ENCODE measurements around the gene SGIP1. TPM values are rescaled to one million over a fixed set of nuclear protein-coding genes. Genes with fewer than 3 reads are reported as not detected.

The SGIP1 gene
- total RNA-seq, 1 experiment from 2014 or later: not detected

DNA sequence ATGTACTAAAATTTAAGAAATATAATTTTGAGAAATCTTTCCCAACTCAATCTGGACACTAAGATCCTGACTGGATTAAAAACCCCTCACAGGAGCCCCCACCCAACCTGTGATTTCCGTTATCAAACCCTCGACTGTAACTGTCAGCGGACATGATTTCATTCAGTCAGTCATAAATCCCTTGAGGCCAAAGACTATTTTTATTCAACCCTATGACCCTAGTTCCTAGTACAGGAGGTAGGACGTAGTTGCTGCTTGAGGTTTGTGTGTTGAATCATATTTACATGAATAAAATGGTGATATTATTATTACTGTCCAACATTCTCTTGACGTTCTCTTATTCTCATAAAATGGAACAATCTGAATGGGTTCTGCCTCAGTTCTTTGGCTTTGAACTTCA lies 145.2 kb downstream of the SGIP1 start:
- H3K4me1 Mint-ChIP-seq (ENCODE audit: low read depth, unreplicated experiment): no peaks in the 10 kb centered on the region
- CTCF ChIA-PET: no interaction called here
- TF ChIP-seq, protein P1, sequence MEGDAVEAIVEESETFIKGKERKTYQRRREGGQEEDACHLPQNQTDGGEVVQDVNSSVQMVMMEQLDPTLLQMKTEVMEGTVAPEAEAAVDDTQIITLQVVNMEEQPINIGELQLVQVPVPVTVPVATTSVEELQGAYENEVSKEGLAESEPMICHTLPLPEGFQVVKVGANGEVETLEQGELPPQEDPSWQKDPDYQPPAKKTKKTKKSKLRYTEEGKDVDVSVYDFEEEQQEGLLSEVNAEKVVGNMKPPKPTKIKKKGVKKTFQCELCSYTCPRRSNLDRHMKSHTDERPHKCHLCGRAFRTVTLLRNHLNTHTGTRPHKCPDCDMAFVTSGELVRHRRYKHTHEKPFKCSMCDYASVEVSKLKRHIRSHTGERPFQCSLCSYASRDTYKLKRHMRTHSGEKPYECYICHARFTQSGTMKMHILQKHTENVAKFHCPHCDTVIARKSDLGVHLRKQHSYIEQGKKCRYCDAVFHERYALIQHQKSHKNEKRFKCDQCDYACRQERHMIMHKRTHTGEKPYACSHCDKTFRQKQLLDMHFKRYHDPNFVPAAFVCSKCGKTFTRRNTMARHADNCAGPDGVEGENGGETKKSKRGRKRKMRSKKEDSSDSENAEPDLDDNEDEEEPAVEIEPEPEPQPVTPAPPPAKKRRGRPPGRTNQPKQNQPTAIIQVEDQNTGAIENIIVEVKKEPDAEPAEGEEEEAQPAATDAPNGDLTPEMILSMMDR (IDR thresholded peaks at IDR 0.05; ENCODE audit: unreplicated experiment): no peak

DNA sequence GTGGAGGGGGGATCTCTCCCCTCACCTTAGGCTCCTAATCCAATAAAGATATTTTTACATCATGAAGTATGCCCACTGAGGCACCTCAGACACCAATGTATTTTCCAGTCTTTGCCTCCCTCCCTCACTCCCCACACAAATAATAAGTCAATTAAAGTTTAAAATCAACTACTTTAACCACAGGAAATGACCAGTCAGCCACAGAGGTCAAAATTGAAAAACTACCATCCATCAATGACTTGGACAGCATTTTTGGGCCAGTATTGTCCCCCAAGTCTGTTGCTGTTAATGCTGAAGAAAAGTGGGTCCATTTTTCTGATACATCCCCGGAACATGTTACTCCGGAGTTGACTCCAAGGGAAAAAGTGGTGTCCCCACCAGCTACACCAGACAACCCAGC lies 147.7 kb downstream of the SGIP1 start:
- H3K4me3 Mint-ChIP-seq (ENCODE audit: low read depth, unreplicated experiment): no peak overlapping the region
- CTCF ChIA-PET: no interaction called here
- TF ChIP-seq, protein P1 (IDR thresholded peaks at IDR 0.05; ENCODE audit: unreplicated experiment): no peak
- BruUV-seq (replicated peaks): no TSS peak
- peaks cover 33% of the 10 kb centered on the region for H3K27me3 Mint-ChIP-seq (ENCODE audit: unreplicated experiment)
- no peaks in the 10 kb centered on the region for H3K36me3 Mint-ChIP-seq (ENCODE audit: insufficient read depth, unreplicated experiment)
- intact Hi-C loops (cut with micrococcal nuclease; ENCODE audit: unreplicated experiment): no loop called here
- H3K4me1 Mint-ChIP-seq (ENCODE audit: low read depth, unreplicated experiment): no peaks in the 10 kb centered on the region
- DNase-seq: no peak
- H3K9me3 Mint-ChIP-seq (ENCODE audit: low read depth, unreplicated experiment): no peaks in the 10 kb centered on the region
- no peak overlapping the region for H3K27ac Mint-ChIP-seq (ENCODE audit: unreplicated experiment)

More for the DNA sequence above, 145.2 kb downstream of the SGIP1 start:
- Mint-ChIP-seq H3K9me3 (ENCODE audit: low read depth, unreplicated experiment) (no peaks in the 10 kb centered on the region), H3K36me3 (ENCODE audit: insufficient read depth, unreplicated experiment) (no peaks in the 10 kb centered on the region), H3K27ac (ENCODE audit: unreplicated experiment) (no peak overlapping the region), H3K4me3 (ENCODE audit: low read depth, unreplicated experiment) (no peak overlapping the region), H3K27me3 (ENCODE audit: unreplicated experiment) (peaks cover 33% of the 10 kb centered on the region)
- no TSS peak for BruUV-seq (replicated peaks)
- intact Hi-C loops (cut with micrococcal nuclease; ENCODE audit: unreplicated experiment): no loop called here
- DNase-seq: no peak

DNA sequence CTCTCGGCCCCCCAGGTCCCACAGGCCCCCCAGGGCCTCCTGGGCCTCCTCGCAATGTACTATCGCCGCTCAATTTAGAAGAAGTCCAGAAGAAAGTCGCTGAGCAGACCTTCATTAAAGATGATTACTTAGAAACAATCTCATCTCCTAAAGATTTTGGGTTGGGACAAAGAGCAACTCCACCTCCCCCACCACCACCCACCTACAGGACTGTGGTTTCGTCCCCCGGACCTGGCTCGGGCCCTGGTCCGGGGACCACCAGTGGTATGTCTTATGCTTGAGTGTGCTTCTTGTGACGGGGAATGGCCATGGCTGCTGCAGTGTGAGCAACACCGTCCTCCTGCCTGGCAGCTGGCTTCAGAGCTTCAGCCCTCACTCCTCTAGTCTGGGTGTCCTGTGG lies 148.2 kb downstream of the SGIP1 start:
- Mint-ChIP-seq H3K36me3 (ENCODE audit: insufficient read depth, unreplicated experiment) (no peaks in the 10 kb centered on the region), H3K4me1 (ENCODE audit: low read depth, unreplicated experiment) (no peaks in the 10 kb centered on the region), H3K9me3 (ENCODE audit: low read depth, unreplicated experiment) (no peaks in the 10 kb centered on the region), H3K27me3 (ENCODE audit: unreplicated experiment) (peaks cover 30% of the 10 kb centered on the region), H3K4me3 (ENCODE audit: low read depth, unreplicated experiment) (no peak overlapping the region), H3K27ac (ENCODE audit: unreplicated experiment) (no peak overlapping the region)
- CTCF ChIA-PET: no interaction called here
- BruUV-seq (replicated peaks): no TSS peak
- intact Hi-C loops (cut with micrococcal nuclease; ENCODE audit: unreplicated experiment): no loop called here
- no peak for DNase-seq
- TF ChIP-seq, protein P1 (IDR thresholded peaks at IDR 0.05; ENCODE audit: unreplicated experiment): no peak

DNA sequence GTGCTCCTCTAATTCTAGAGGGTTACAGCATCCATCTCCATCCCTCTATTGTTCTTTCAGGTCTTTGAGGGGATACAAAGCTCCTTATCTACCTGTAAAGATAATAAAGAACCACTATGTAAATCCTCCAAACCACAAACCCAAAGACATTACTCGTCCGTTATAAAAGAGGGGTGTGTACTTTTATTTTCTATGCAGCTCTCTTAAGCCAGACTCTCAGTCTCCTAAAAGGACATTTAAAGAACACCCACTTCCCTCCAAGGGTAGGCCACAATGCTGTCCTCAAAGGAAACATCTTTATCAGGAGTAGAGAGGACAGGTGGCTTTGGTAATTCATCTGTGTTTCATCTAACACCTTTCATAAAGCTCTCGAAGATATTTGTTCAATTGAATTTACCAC lies 150.4 kb downstream of the SGIP1 start:
- TF ChIP-seq, protein P1 (IDR thresholded peaks at IDR 0.05; ENCODE audit: unreplicated experiment): no peak
- no TSS peak for BruUV-seq (replicated peaks)
- Mint-ChIP-seq H3K27ac (ENCODE audit: unreplicated experiment) (no peak overlapping the region), H3K9me3 (ENCODE audit: low read depth, unreplicated experiment) (no peaks in the 10 kb centered on the region), H3K4me3 (ENCODE audit: low read depth, unreplicated experiment) (no peak overlapping the region), H3K27me3 (ENCODE audit: unreplicated experiment) (peaks cover 19% of the 10 kb centered on the region), H3K4me1 (ENCODE audit: low read depth, unreplicated experiment) (no peaks in the 10 kb centered on the region), H3K36me3 (ENCODE audit: insufficient read depth, unreplicated experiment) (no peaks in the 10 kb centered on the region)
- intact Hi-C loops (cut with micrococcal nuclease; ENCODE audit: unreplicated experiment): no loop called here
- CTCF ChIA-PET: no interaction called here
- DNase-seq: no peak
